Sigmoid colon (tissue), 3 donors: ENCODE data around the gene GPC3.

Source experiments
- CTCF ChIP-seq, 4 experiments: fragments of 450-650 bp in 3 of 4; fragments of 200-600 bp in 1 of 4; IDR thresholded peaks; one replicate each; pipeline ENCODE4 v1.5.1; 2016 to 2019; ENCODE audit warnings: antibody characterized with exemption in 4 of 4, mild to moderate bottlenecking in 3 of 4, moderate library complexity in 2 of 4
- POLR2A ChIP-seq, 2 donors: fragments of 450-650 bp; IDR thresholded peaks; one replicate each; pipeline ENCODE4 v1.6.1; 2016; ENCODE audit warnings: antibody characterized with exemption in 2 of 2, mild to moderate bottlenecking in 2 of 2, moderate library complexity in 2 of 2

GRCh38 chrX:133555782-133556458 is 429.5 kb downstream of the GPC3 start:
- TF ChIP-seq CTCF (IDR thresholded peaks at IDR 0.05), result no peak
- TF ChIP-seq POLR2A (IDR thresholded peaks at IDR 0.05), result no peak
